Right ventricle myocardium inferior (tissue), 1 donor: ENCODE data around the gene ARL4C. TPM values are rescaled to one million over a fixed set of nuclear protein-coding genes. Genes with fewer than 3 reads are reported as not detected.

Experiments used
- ATAC-seq: fragments of 200-7000 bp; cut with Tn5 transposase; one replicate; pipeline ENCODE4 v1.9.1; 2020; ENCODE audit warnings: mild to moderate bottlenecking, moderate library complexity
- DNase-seq: peaks from one replicate; pipeline ENCODE4 v3.0.0; 2021; ENCODE audit errors: missing footprints
- intact Hi-C: fragments of 100-400 bp; cut with DNase I; formaldehyde crosslinking; loops from one replicate; pipeline ENCODE4 v1.11.0; 2022
- long read RNA-seq: library from polyadenylated mRNA; unstranded; transcript quantifications from one replicate; pipeline ENCODE4 v2.0.0, GENCODE V29; 2021
- total RNA-seq: library from RNA; stranded (reverse); fragmentation: NEBNext Ultra II Directional; extraction: Animal tissue kit (Norgen Biotek cat#: 25700); gene quantifications from one replicate; pipeline ENCODE4 v1.2.1, GENCODE V29; 2021
- donor health status: DM: no; HTN: yes; CAD: no; lungs with severe emphysema.

ARL4C gene
- 2.5 TPM for total RNA-seq
- long read RNA-seq, full-length matches to known transcripts = 3 of 3 reads
- long read RNA-seq, partial matches to known transcripts = 0 of 3 reads
- long read RNA-seq, other reads (novel, unspliced or antisense) = 0 of 3 reads

- DNase-seq (peak; percentile 76), ATAC-seq (peak; percentile 82)
- intact Hi-C loops = loop anchor here (10.0 kb wide), 1 partner anchor 52 kb away; no protein-coding TSS in a partner anchor
Measured at GRCh38 chr2:234496835-234497593, at the start of gene ARL4C. Gene ARL4C (minus strand): TSS chr2:234497081. CDS start chr2:234496586, 495 bp downstream.

GRCh38 chr2:234544659-234545611 lies 48.1 kb upstream of the ARL4C start:
- ATAC-seq (no peak), DNase-seq (no peak)
- intact Hi-C loops = loop anchor here (10.0 kb wide), 1 partner anchor 570 kb away; no protein-coding TSS in a partner anchor

GRCh38 chr2:234542742-234543141 lies 45.9 kb upstream of the ARL4C start:
- DNase-seq (no peak), ATAC-seq (no peak)
- intact Hi-C loops = loop anchor here (10.0 kb wide), 1 partner anchor 568 kb away; no protein-coding TSS in a partner anchor

DNA sequence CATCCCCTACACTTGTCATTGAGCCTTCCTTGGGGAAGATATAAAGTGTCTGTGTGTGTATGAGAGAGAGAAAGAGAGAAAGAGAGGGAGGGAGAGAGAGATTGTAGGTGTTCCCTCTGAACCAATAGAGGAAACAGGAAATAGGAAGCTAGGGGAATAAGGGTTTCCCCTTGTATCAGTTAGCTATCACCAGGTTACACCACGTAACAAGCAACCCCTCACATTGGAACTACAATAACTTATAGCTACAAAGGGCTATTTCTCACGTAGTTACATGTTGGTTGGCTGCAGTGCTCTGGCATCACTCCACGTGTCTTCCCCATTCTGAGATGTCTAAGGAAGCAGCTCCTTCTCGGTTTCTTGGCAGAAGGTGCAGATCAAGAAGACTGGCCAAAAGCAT lies 41.0 kb upstream of the ARL4C start:
- ATAC-seq (no peak), DNase-seq (no peak)
- intact Hi-C loops = no loop called here

GRCh38 chr2:234536178-234536965 lies 39.5 kb upstream of the ARL4C start:
- ATAC-seq (no peak), DNase-seq (no peak)
- intact Hi-C loops = no loop called here

DNA sequence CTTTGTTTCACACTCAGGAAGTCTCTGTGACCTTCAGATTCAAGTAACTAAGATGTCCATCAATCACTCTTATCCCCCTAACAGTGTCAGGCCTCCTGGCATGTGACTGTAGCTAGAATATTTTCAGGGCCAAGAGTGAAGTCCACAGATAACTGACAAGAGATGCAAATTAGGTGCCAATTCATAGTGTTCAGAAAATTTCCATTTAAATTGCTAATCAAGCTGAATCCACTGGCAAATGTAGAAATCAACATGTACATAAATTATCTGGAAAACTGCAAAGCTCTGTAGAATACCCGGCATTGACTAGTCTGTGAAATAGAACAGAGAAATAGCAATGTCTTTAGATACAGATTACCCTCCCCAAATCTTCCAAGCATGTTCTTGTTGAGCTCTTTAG lies 38.6 kb upstream of the ARL4C start:
- ATAC-seq (no peak), DNase-seq (no peak)
- intact Hi-C loops = no loop called here

GRCh38 chr2:234534515-234534914 lies 37.6 kb upstream of the ARL4C start:
- DNase-seq (no peak), ATAC-seq (no peak)
- intact Hi-C loops = no loop called here

DNA sequence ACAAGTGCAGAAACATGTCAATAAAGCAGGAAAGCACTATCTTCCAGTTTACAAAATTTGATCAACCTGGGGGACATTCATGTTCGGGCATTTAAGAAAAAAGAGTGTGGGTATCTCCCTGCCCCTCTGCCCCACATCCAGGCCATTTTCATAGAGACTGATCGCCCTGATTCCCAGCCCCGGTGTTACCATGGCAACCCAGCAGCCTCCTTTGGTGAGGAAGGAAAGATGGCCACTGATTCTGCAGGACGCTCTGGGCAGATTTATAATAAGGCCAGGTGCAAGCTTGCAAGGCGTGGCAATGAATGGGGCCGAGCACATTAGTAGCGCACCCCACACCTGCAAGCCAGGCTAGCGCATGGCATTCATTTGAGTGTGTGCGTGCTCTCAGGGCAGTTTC lies 36.7 kb upstream of the ARL4C start:
- DNase-seq (no peak), ATAC-seq (no peak)
- intact Hi-C loops = no loop called here

DNA sequence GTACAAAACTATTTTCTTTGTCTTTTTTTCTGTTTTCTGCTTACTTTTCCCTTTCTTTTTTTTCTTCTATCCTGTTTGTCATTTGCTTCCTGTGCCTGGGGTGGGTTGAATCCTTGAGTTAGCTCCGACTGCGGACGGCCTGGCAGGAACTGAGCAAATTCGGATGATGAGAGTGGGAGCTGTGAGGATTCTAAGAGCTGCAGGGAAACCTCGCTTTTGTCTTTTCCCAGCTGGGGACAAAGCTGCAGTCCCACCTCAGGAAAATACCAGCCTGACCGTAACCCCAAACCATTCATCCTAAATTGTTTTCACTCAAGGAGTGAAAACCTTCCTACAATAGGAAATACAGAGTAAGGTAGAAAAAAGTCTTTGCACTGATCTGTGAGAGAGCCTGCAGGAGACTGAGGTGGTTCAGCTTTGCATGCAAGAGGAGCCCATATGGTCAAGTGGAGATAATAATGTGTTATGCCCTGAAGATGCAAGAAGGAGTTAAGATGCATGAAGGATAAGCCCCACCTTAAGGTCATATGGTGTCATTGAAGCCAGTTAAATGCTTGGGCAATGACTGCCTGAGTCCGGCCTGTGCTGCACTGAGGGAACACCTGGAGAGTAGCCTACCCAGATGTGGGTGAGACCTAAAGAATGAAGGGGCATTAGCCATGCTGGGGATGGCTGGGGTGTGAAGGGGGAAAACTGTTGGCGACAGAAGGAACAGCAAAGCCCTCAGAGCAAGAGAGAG lies 31.7 kb upstream of the ARL4C start:
- intact Hi-C loops = no loop called here
- no peak for DNase-seq
- ATAC-seq = no peak

- DNase-seq = no peak
- intact Hi-C loops = no loop called here
- ATAC-seq = no peak
Measured at GRCh38 chr2:234526711-234527110, 29.8 kb upstream of the ARL4C start.

- intact Hi-C loops = no loop called here
- no peak for ATAC-seq
- no peak for DNase-seq
Measured at GRCh38 chr2:234521536-234521935, 24.7 kb upstream of the ARL4C start.

GRCh38 chr2:234518986-234519642 lies 22.2 kb upstream of the ARL4C start:
- intact Hi-C loops = no loop called here
- ATAC-seq (no peak), DNase-seq (no peak)

DNA sequence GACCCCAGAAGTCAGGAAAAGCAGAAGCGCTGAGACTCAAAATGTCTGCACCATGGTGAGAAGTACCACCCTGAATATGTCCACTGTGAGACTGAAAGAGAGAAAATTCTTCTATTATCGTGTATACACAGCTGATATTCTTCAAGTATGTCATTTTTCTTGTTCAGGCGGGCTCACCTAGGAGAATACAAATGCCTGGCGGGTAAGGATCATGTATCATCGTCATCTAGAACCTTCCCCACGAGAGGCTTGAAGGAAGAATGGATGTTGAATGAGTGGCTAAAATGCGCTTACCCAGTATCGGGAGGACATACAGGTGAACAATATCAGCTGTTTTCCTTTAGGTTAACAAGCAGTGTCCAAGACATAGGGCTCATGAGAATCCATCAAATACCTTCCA lies 21.1 kb upstream of the ARL4C start:
- intact Hi-C loops = no loop called here
- no peak for DNase-seq
- no peak for ATAC-seq

GRCh38 chr2:234514873-234515638 lies 18.2 kb upstream of the ARL4C start:
- ATAC-seq (peak; percentile 16), DNase-seq (no peak)
- intact Hi-C loops = no loop called here

GRCh38 chr2:234514099-234514498 lies 17.2 kb upstream of the ARL4C start:
- intact Hi-C loops = no loop called here
- no peak for DNase-seq
- ATAC-seq = no peak

GRCh38 chr2:234512884-234513669 lies 16.2 kb upstream of the ARL4C start:
- ATAC-seq (no peak), DNase-seq (no peak)
- intact Hi-C loops = no loop called here
